Measurements from ENCODE around the gene SPACA4.

GRCh38 chr19:48632692-48633147, 26.2 kb downstream of the SPACA4 start:
- TF ChIP-seq FOXK2 (IDR thresholded peaks at IDR 0.05), result no peak
- no peak for TF ChIP-seq ELF4 (IDR thresholded peaks at IDR 0.05)
- no peak for TF ChIP-seq HDGF (IDR thresholded peaks at IDR 0.05; ENCODE audit: borderline replicate concordance)
- TF ChIP-seq PKNOX1 (IDR thresholded peaks at IDR 0.05), result no peak
- TF ChIP-seq TARDBP (IDR thresholded peaks at IDR 0.05), result no peak
- no peak for TF ChIP-seq FOXA1 (IDR thresholded peaks at IDR 0.05)
- TF ChIP-seq BHLHE40 (IDR thresholded peaks at IDR 0.05; ENCODE audit: borderline replicate concordance), result no peak
- no peak for TF ChIP-seq ZNF384 (IDR thresholded peaks at IDR 0.05)
- TF ChIP-seq LEF1 (IDR thresholded peaks at IDR 0.05; ENCODE audit: borderline replicate concordance), result no peak
- no peak for TF ChIP-seq SUZ12 (IDR thresholded peaks at IDR 0.05)

All from HEK293T (cell line).